Stimulated activated CD4-positive, alpha-beta T cell treated with anti-CD3 and anti-CD28 coated beads, Interleukin-2, amount 100 ng/mL, for 24 hours (primary cell): ENCODE measurements around the gene ID1.

Experiments
- DNase-seq, 2 donors: peaks; one replicate each; pipeline ENCODE4 v3.0.0-alpha.2; 2020

The ID1 gene

DNA sequence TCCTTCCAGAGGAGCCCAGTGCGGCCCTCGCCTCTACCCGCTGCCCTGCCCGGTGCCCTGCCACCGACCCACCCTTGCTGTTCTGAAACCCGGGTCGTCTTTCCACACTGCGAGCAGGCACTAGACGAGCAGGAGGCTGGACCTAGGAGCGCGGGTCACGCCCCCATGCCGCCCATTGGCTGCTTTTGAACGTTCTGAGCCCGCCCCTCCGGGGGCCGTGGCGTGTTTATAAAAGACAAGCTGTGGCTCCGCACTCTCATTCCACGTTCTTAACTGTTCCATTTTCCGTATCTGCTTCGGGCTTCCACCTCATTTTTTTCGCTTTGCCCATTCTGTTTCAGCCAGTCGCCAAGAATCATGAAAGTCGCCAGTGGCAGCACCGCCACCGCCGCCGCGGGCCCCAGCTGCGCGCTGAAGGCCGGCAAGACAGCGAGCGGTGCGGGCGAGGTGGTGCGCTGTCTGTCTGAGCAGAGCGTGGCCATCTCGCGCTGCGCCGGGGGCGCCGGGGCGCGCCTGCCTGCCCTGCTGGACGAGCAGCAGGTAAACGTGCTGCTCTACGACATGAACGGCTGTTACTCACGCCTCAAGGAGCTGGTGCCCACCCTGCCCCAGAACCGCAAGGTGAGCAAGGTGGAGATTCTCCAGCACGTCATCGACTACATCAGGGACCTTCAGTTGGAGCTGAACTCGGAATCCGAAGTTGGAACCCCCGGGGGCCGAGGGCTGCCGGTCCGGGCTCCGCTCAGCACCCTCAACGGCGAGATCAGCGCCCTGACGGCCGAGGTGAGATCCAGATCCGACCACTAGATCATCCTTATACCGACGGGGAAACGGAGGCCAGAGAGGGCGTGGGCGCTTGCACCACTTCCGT is at the start of gene ID1:
TSS of gene ID1 (plus strand) at position 259 of the 871 bp plus-strand sequence. CDS start at position 358, 99 bp downstream.
- peak; percentile 90 to 92 for DNase-seq

DNA sequence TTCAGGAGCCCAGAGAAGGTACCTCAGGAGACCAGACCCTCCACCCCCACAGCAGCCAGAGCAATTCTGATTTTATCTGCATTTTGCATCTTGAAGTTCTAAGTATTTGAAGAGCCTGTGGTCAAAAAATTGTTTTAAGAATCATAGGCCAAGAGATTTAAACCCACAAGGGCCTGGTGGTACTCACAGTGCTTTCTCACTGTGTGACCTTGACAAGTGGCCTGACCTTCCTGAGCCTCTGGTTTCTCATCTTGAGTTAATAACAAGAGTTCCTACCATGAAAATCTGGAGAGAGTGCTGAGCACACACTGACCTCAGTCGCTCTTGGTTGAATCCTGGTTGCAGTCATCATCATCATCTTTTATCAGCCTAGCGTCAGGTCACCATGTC is 45.4 kb upstream of the ID1 start:
- DNase-seq: no peak

- DNase-seq: peak; percentile 82 to 83
Measured at GRCh38 chr20:31560094-31560745, 44.9 kb upstream of the ID1 start.

- no peak for DNase-seq
Measured at GRCh38 chr20:31560746-31561598, 44.1 kb upstream of the ID1 start.

- no peak for DNase-seq
Measured at GRCh38 chr20:31562241-31562640, 42.8 kb upstream of the ID1 start.

- DNase-seq: no peak
Measured at GRCh38 chr20:31564284-31564683, 40.8 kb upstream of the ID1 start.

DNA sequence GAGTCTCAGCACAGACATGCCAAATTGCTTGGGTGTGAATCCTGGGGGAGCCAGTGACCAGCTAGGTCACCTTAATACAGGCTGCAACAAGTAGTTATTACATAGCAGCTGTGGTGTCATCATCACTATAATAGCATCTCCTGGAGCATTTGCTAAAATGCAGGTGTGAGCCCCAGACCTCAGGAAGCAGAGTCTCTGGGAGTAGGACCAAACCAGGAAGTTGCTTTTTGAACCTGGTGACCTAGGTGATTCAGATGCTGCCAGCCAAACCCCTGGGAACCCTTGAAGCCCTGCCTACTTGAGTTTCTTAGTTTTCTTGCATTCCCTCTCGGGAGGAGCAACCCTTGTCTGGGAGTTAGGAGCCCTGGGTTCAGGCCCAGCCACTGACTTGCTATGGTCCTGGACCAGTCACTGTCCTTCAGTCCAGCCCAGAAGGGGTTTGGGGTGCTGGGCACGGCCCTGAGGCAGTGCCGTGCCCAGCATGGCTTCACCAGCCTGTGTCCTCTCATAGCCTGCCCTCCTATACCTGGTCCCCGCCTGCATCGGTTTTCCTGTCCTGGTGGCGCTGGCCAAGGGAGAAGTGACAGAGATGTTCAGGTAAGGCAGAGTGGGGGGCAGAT is 39.3 kb upstream of the ID1 start:
- DNase-seq: no peak

DNA sequence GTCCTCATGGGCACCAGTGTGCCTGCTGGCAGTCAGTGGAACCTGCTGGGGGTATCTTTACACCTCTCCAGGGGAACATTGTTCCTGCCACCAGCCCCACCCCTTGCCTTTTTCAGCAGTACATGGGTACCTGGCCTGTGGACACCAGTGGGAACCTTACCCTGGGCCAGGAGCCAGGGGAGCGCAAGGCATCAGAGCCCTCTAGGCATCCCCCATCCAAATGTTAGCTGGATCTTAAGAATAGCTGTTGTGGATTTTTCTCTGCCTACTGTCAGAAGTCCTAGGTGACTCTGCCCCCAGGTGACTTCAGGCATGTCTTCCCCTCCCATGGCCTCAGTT is 38.8 kb upstream of the ID1 start:
- DNase-seq: no peak

- no peak for DNase-seq
Measured at GRCh38 chr20:31566658-31567379, 38.3 kb upstream of the ID1 start.

DNA sequence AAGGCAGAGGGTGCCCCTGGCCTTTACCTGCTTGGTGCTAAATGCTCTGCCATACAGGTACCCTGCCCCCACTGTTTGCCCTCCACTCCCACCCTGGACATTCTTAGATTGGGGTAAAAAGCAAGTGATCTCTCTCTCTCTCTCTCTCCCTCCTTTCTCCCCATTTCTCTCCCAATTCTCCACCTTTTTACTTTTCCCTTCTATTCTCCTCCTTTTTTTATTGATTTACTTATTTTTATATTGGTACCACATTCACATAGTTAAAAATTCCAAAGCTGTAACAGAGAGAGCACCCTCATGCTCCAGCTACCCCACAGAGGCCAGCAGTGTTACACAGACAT is 37.7 kb upstream of the ID1 start:
- no peak for DNase-seq

GRCh38 chr20:31568041-31568731 is 36.9 kb upstream of the ID1 start:
- DNase-seq: no peak

DNA sequence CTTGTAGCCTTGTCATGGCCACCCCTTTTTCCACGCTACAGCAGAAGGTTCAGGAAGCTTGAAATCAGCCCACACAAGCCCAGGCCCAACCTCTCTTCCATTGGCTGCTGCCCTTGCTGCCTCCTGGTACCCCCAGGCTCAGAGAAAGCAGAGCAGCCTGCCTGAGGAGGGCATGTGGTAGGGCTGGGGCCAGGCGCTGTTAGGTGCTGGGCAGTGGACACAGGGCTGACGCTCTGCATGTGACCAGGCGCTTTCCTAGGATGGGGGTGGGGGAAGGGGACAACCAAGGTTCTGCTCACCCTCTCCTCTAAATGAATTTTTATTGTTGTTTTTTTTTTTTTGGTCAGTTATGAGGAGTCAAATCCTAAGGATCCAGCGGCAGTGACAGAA is 36.3 kb upstream of the ID1 start:
- no peak for DNase-seq

DNA sequence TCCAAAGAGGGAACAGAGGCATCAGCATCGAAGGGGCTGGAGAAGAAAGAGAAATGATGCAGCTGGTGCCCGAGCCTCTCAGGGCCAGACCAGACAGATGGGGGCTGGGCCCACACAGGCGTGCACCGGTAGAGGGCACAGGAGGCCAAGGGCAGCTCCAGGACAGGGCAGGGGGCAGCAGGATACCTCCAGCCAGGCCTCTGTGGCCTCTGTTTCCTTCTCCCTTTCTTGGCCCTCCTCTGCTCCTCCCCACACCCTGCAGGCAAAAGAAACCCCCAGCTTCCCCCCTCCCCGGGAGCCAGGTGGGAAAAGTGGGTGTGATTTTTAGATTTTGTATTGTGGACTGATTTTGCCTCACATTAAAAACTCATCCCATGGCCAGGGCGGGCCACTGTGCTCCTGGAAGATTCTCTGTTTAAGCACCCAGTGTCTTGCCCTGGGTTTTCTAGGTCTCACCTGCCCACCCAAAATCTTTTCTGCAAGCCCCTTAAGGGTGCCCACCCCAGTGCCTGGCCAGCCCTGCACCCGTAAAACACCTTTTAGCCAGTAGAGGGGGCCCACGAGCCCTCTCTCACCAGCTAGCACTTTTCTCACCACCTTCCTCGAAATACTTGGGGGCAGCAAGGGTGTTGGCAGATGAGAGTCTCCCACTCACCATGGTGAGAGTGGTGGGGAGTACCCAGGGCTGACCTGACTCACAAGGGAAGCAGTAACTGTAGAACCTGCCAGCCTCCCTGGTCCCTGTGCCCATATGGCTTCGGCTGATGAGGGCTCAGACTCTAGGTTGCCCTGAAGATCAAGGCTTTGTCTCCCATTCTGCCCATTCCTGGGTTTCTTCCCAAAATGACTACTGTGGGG is 35.7 kb upstream of the ID1 start:
- peak; percentile 72 to 76 for DNase-seq

- DNase-seq: no peak
Measured at GRCh38 chr20:31570021-31570463, 35.0 kb upstream of the ID1 start.

GRCh38 chr20:31570735-31571617 is 34.1 kb upstream of the ID1 start:
- no peak for DNase-seq

DNA sequence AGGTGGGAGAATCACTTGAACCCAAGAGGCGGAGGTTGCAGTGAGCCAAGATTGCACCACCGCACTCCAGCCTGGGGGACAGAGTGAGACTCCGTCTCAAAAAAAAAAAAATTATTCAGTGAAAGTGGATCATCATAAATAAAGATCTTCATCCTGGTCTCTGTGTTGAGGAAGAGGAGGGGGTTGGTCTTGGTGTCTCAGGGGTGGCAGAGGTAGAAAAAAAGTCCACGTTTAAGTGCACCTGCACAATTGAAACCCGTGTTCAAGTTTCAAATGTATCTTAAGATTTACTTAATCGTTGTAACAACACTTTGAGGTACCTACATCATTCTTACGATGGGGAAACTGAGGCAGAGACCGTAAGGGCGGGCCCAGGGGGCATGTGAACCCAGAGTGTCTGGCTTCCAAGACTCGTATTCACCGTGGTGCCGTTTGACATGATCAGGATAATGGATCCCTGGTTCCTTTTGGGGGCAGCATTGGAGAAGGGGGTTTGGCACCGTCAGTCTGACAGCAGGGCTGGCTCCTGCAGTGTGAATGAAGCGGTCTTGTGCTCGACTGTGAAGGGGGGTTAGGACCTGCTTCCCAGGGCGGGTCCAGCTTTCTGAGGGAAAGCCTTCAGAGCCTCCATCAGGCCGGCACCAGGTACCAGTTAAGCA is 32.9 kb upstream of the ID1 start:
- peak in 1 of 2 donors; percentile 32 for DNase-seq

- DNase-seq: peak; percentile 86 to 91
Measured at GRCh38 chr20:31572701-31573554, 32.2 kb upstream of the ID1 start.
